Measurements from ENCODE around the gene ZNF511.
"Not testable (repeated sequence)": the region's sequence is repeated elsewhere in the genome, so short reads cannot be mapped to it uniquely, and the experiment has no call there.

The ZNF511 gene, protein sequence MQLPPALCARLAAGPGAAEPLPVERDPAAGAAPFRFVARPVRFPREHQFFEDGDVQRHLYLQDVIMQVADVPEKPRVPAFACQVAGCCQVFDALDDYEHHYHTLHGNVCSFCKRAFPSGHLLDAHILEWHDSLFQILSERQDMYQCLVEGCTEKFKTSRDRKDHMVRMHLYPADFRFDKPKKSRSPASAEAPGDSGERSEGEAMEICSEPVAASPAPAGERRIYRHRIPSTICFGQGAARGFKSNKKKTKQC

DNA sequence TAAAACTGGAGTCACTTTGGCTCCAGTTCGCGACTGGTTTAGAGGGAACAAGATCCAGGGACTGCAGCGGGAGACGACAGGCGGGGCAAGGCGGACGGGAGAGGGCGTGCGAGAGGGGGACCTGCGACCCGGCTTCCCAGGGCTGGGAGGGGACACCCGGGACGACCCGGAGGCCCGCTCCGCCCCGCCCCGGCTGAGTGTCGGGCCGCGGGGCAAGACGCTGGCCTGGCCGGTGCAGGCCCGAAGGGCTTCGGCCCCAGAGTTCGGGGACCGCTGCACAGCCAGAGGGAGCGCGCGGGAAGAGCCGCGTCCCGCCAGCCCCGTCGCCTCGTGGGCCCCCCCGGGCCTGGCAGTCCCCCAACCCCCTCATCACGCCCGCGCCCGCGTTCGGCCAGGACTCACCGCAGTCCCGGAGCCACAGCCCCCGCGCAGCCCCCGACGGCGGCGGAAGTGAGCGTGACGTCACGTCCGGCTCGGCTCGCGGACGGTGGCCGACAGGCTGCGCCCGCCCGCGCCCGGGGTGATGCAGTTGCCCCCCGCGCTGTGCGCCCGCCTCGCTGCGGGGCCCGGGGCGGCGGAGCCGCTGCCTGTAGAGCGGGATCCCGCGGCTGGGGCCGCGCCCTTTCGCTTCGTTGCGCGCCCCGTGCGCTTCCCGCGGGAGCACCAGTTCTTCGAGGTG is at the start of gene ZNF511, which contains the start of gene TUBGCP2:
TSS of gene ZNF511 (plus strand) at position 494 of the 679 bp plus-strand sequence. CDS start at position 524, 30 bp downstream.
TSS of gene TUBGCP2 (minus strand) at position 452 of the 679 bp plus-strand sequence. CDS start 5,931 bp downstream, outside the sequence.
- peak; percentile 90 for DNase-seq

DNA sequence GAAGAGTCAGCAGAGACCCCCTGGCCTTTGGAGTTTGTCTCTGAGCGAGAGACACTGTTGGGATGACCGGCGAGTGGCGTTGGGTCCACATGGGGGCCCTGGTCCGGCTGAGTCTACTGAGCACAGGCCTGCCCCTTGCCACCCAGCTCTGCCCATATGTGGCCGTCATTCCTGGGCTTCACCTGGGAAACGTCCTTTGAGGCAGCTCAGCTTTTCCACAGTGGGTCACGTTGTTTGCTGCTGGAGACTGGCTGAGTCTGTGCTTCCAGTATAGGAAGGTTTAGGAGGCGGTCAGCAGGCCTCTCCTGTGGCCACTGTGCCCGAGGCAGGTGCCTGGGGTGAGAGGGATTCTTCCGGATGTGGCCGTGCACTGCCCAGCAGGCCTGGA is 49.1 kb upstream of the ZNF511 start:
- no peak for DNase-seq

- peak; percentile 85 for DNase-seq
Measured at GRCh38 chr10:133260895-133261725, 47.6 kb upstream of the ZNF511 start.

- DNase-seq, result peak; percentile 86
Measured at GRCh38 chr10:133261726-133262325, 46.9 kb upstream of the ZNF511 start.

DNA sequence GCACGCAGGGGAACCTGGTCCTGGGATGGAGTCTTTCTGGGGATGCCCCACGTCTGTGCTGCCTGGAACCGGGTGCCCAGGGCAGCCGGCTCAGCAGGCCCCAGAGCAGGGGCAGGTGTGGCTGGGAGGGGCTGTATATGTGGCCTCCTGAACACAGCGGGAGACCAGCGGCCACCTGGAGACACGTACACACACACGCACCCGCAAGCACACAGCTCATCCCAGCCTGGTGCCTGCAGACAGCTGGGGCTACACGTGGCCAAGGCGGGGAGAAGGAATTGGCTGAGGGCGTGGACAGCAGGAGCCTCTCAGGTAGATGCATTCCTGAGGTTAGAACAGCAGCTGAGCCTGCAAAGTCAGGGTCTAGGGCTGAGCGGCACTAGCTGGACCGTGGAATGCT is 46.0 kb upstream of the ZNF511 start:
- no peak for DNase-seq

DNA sequence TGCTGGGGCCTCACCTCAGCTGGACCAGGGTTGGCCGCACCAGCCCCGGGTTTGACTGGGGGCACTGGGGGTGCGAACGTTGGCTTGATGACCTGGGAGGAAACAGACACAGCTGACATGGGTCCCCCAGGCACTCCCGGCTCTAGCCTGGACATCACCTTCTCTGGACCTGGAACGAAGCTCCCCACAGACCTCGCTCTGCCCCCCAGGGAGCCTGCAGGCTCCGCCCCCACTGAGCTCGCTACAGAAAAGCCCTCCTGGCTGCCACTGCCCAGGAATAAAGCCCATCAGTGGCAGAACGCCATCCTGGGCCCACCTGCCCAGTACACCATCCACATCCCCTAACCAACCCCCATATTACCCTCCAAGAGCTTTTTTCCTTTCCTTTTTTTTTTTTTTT is 45.0 kb upstream of the ZNF511 start:
- no peak for DNase-seq

DNA sequence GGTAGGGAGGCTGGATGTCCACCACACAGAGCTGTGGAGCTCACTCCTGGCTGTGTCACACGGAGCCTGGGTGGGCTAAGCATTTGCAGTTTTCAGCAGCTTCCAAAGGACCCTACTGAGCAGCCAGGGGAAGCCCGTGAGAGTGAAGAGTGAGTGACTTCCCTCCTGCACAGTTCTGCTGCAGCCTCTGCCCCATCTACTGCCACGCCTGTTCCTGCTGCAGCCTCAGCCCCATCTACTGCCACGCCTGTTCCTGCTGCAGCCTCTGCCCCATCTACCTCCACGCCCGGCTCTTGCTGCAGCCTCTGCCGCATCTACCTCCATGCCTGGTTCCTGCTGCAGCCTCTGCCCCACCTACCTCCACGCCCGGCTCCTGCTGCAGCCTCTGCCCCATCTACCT is 44.3 kb upstream of the ZNF511 start:
- no peak for DNase-seq

DNA sequence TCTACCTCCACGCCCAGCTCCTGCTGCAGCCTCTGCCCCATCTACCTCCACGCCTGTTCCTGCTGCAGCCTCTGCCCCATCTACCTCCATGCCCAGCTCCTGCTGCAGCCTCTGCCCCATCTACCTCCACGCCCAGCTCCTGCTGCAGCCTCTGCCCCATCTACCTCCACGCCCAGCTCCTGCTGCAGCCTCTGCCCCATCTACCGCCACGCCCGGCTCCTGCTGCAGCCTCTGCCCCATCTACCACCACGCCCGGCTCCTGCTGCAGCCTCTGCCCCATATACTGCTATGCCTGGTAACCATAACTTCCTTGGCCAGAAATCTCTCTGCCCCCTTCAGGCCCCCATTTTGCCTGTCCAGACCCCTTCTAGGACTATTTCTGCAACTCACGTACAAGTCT is 43.7 kb upstream of the ZNF511 start:
- DNase-seq, result not testable (repeated sequence)

- no peak for DNase-seq
Measured at GRCh38 chr10:133266056-133266795, 42.5 kb upstream of the ZNF511 start.

DNA sequence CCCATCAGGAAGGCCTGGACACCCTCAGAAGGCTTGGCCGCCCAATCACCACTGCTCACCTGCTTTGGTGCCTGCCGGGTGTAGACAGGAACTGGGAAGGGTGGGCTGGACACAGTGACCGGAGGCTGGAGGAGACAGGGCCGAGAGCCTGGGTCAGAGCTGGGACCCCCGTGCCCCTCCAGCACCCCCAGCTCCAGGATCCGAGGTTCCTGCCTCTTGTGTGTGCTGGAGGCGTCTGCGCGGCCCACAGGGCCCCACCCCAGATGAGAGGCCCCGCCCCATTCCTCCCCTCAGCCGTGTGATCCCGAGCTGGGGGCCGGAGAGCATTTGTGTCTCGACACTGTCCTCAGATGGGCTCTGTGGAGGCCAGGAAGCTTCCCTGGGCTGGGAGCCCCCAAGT is 41.4 kb upstream of the ZNF511 start:
- no peak for DNase-seq

- no peak for DNase-seq
Measured at GRCh38 chr10:133267829-133268228, 40.9 kb upstream of the ZNF511 start.

- DNase-seq, result no peak
Measured at GRCh38 chr10:133268532-133268931, 40.2 kb upstream of the ZNF511 start.

- DNase-seq, result no peak
Measured at GRCh38 chr10:133269367-133269766, 39.3 kb upstream of the ZNF511 start.

DNA sequence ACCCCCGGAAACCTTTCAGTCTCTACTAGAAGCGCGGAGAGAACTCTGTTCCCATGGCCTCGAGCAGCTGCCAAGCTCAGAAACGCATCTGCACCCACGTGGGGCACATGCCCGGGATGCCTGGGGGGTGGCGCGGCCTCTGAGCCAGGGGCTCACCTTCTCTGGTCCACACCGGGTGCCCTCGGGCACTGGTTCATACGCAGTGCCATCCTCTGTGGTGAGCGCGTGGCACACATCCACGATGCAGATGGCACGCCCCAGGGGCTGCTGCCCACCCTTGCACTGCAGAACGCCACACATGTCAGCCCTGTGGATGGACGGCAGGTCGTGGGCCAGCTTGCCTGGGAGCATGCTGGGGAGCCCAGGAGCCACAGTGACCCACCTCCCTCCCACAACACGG is 38.5 kb upstream of the ZNF511 start:
- DNase-seq, result no peak

DNA sequence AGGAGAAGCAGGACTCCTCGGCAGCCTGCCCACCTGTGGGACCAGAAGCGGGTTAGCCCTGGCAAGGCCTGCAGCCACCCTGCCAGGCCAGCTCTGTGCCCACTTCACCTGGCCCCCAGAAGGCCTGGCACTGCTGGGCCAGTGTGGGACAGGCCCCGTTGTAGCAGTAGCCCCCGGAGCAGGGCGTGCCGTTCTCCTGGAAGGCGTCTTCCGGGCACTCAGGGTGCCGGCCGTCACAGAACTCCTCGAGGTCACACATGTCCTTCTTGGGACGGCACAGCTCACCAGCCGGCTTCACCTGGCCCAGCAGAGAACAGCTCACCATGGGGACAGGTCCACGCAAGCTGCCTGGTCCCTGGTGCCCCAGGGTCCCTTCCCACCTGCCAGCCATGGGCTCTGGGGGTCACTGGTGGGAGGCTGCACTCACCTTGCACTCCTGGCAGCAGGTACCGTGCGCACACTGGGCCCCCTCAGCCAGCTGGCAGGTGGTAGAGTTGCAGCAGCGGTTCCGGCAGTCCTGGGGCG is 37.9 kb upstream of the ZNF511 start:
- no peak for DNase-seq

DNA sequence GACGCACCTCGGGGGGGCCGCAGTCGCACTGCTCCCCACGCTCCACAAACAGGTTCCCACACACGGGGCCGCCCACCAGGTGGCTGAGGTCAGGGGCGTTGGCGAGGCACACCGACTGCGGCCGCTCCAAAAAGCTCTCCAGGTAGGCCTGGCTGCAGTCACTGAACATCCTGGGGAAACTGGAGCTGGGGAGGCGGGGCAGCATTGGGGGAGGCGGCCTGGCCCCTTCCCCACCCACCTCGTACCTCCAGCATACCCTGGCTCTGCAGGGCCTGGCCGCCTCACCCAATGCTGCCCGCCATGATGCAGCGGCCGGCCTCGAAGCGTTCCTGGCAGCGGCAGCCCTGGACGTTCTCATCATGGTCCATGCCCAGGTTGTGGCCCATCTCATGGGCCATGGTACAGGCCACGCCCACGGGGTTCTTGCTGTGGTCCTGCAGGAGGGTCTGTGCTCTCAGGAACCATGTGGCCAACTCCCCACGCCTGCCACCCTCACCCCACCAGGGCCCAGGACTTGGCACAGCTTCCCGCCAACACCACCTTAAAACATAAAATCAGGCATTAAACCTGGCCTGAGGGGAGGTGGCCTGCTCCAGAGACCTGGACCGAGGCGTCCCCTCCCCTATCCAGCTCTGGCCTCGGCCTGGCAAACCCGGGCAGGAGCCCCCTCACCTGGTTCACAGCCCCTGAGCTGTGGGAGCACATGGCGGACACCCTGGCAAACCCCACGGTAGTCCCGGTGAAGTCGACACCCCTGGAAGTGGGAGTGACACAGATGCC is 37.0 kb upstream of the ZNF511 start:
- DNase-seq, result no peak

GRCh38 chr10:133272301-133272963 is 36.3 kb upstream of the ZNF511 start:
- DNase-seq, result no peak

DNA sequence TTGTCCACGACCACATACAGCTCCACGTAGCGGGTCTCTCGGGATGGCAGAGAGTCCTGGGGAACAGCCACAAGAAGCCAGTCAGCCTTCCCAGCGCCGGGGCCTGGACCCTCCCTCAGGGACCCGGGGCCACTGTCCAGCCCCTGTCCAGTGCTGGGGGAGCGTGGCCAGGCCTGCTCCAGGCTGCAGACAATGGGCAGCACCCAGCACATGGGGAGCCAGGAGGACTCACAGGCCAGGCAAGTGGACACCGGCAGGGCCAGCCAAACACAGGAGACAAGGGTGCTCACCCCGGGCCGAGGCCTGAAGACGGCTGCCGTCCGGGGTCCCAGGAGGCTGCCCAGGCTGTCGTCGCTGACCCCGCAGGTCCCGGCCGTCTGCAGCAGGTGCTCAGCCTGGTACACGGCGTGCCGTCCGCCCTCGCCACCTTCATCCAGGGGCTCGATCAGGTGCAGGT is 35.7 kb upstream of the ZNF511 start:
- DNase-seq, result no peak

GRCh38 chr10:133273534-133274143 is 35.1 kb upstream of the ZNF511 start:
- DNase-seq, result no peak

All from activated CD4-positive, alpha-beta T cell treated with anti-CD3 and anti-CD28 coated beads for 48 hours (primary cell).